ENCODE data around the gene HIVEP3. TPM values are rescaled to one million over a fixed set of nuclear protein-coding genes. Genes with fewer than 3 reads are reported as not detected.

Gene HIVEP3
- polyA plus RNA-seq, 1 of the 3 experiments (the other 2 are of a cell fraction) = 6.4 TPM

DNA sequence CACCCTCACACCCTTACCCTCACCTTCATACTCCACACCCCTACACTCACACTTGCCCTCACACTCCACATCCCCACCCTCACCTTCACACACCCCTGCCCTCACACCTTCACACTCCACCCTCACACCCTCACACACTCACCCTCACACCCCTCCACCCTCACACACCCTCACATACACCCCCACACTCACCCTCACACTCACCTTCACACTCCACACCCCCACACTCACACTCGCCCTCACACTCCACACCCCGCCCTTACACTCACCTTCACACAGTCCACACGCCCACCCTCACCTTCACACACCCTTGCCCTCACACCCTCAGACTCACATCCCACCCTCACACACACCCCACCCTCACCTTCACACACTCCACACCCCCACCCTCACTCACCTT lies 390.6 kb downstream of the HIVEP3 start:
- H4K20me1 ChIP-seq (ENCODE audit: insufficient read depth) = no peaks in the 10 kb centered on the region
- CTCF ChIA-PET = no interaction called here

More for the DNA sequence above, 390.6 kb downstream of the HIVEP3 start:
- DNase-seq = no peak
- no peaks in the 10 kb centered on the region for H3K9me2 ChIP-seq
- no peaks in the 10 kb centered on the region for H3F3A ChIP-seq (replicated peaks; ENCODE audit: insufficient read depth)
- H3K27me3 ChIP-seq (ENCODE audit: insufficient read depth) = no peaks in the 10 kb centered on the region
- no peak overlapping the region for H3K4me2 ChIP-seq
- no peak overlapping the region for H3K9ac ChIP-seq
- H3K4me1 ChIP-seq (ENCODE audit: control insufficient read depth in 1 of 2, insufficient read depth in 2 of 2, low read depth in 1 of 2, low read length in 1 of 2) = no peaks in the 10 kb centered on the region
- TF ChIP-seq NRF1 (IDR thresholded peaks at IDR 0.05; ENCODE audit: low read depth, low read length) (no peak), GATA2 (CRISPR knock-in tag; IDR thresholded peaks at IDR 0.05) (no peak), ELF1 (IDR thresholded peaks at IDR 0.05) (no peak), SMC3 (IDR thresholded peaks at IDR 0.05; ENCODE audit: low read depth, low read length) (no peak), NFIC (IDR thresholded peaks at IDR 0.05; ENCODE audit: borderline replicate concordance) (no peak), TCF12 (IDR thresholded peaks at IDR 0.05) (no peak), EZH2phosphoT487 (IDR thresholded peaks at IDR 0.05; ENCODE audit: borderline replicate concordance, low read depth) (no peak), TEAD4 (IDR thresholded peaks at IDR 0.05; ENCODE audit: borderline replicate concordance, insufficient read depth) (no peak), SIN3A (IDR thresholded peaks at IDR 0.05; ENCODE audit: borderline replicate concordance, low read depth, low read length) (no peak), TAF1 (IDR thresholded peaks at IDR 0.05; ENCODE audit: borderline replicate concordance, low read depth, low read length) (no peak), JUND (IDR thresholded peaks at IDR 0.05) (no peak)
- TF ChIP-seq, protein P1, sequence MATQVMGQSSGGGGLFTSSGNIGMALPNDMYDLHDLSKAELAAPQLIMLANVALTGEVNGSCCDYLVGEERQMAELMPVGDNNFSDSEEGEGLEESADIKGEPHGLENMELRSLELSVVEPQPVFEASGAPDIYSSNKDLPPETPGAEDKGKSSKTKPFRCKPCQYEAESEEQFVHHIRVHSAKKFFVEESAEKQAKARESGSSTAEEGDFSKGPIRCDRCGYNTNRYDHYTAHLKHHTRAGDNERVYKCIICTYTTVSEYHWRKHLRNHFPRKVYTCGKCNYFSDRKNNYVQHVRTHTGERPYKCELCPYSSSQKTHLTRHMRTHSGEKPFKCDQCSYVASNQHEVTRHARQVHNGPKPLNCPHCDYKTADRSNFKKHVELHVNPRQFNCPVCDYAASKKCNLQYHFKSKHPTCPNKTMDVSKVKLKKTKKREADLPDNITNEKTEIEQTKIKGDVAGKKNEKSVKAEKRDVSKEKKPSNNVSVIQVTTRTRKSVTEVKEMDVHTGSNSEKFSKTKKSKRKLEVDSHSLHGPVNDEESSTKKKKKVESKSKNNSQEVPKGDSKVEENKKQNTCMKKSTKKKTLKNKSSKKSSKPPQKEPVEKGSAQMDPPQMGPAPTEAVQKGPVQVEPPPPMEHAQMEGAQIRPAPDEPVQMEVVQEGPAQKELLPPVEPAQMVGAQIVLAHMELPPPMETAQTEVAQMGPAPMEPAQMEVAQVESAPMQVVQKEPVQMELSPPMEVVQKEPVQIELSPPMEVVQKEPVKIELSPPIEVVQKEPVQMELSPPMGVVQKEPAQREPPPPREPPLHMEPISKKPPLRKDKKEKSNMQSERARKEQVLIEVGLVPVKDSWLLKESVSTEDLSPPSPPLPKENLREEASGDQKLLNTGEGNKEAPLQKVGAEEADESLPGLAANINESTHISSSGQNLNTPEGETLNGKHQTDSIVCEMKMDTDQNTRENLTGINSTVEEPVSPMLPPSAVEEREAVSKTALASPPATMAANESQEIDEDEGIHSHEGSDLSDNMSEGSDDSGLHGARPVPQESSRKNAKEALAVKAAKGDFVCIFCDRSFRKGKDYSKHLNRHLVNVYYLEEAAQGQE (IDR thresholded peaks at IDR 0.05; ENCODE audit: low read depth, low read length) = no peak
- TF ChIP-seq, protein P2, sequence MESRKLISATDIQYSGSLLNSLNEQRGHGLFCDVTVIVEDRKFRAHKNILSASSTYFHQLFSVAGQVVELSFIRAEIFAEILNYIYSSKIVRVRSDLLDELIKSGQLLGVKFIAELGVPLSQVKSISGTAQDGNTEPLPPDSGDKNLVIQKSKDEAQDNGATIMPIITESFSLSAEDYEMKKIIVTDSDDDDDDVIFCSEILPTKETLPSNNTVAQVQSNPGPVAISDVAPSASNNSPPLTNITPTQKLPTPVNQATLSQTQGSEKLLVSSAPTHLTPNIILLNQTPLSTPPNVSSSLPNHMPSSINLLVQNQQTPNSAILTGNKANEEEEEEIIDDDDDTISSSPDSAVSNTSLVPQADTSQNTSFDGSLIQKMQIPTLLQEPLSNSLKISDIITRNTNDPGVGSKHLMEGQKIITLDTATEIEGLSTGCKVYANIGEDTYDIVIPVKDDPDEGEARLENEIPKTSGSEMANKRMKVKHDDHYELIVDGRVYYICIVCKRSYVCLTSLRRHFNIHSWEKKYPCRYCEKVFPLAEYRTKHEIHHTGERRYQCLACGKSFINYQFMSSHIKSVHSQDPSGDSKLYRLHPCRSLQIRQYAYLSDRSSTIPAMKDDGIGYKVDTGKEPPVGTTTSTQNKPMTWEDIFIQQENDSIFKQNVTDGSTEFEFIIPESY (IDR thresholded peaks at IDR 0.05; ENCODE audit: borderline replicate concordance, low read depth) = no peak
- TF ChIP-seq, protein P3, sequence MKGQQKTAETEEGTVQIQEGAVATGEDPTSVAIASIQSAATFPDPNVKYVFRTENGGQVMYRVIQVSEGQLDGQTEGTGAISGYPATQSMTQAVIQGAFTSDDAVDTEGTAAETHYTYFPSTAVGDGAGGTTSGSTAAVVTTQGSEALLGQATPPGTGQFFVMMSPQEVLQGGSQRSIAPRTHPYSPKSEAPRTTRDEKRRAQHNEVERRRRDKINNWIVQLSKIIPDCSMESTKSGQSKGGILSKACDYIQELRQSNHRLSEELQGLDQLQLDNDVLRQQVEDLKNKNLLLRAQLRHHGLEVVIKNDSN (IDR thresholded peaks at IDR 0.05; ENCODE audit: borderline replicate concordance, low read depth) = no peak
- no peak overlapping the region for H3K4me3 ChIP-seq (ENCODE audit: low read depth in 2 of 2, low read length in 1 of 2)
- no peak overlapping the region for H3K27ac ChIP-seq (ENCODE audit: low read depth in 2 of 2, low read length in 1 of 2)
- no peaks in the 10 kb centered on the region for H3K79me2 ChIP-seq (ENCODE audit: insufficient read depth)
- H2AFZ ChIP-seq (ENCODE audit: low read depth) = no peak overlapping the region
- no peaks in the 10 kb centered on the region for H3K9me3 ChIP-seq
- 78% methylated on average over 3 of the region's 3 CpGs for WGBS (ENCODE audit: low lambda C conversion rate)
- H3K36me3 ChIP-seq (replicated peaks in 1 of 2; ENCODE audit: control insufficient read depth in 1 of 2, insufficient read depth in 2 of 2, low read length in 1 of 2) = no peaks in the 10 kb centered on the region
- POLR2A ChIA-PET = no interaction called here
